Activated T-cell treated with anti-CD3 and anti-CD28 coated beads for 4 hours (primary cell): ENCODE measurements around the gene SLC9C2.
A peak's percentile ranks its signal among the peaks of the same experiment; 100 is the strongest.
"Not testable (repeated sequence)": the region's sequence is repeated elsewhere in the genome, so short reads cannot be mapped to it uniquely, and the experiment has no call there.

Source experiments
- DNase-seq: peaks from one replicate; pipeline ENCODE4 v3.0.0-alpha.2; 2020

SLC9C2 gene

GRCh38 chr1:173478094-173478674 is 124.7 kb downstream of the SLC9C2 start:
- DNase-seq: no peak

GRCh38 chr1:173477286-173478093 is 125.4 kb downstream of the SLC9C2 start, which contains the start of gene PRDX6:
TSS of gene PRDX6 (plus strand) at chr1:173477335. CDS start at chr1:173477398, 63 bp downstream.
- DNase-seq: peak; percentile 76

DNA sequence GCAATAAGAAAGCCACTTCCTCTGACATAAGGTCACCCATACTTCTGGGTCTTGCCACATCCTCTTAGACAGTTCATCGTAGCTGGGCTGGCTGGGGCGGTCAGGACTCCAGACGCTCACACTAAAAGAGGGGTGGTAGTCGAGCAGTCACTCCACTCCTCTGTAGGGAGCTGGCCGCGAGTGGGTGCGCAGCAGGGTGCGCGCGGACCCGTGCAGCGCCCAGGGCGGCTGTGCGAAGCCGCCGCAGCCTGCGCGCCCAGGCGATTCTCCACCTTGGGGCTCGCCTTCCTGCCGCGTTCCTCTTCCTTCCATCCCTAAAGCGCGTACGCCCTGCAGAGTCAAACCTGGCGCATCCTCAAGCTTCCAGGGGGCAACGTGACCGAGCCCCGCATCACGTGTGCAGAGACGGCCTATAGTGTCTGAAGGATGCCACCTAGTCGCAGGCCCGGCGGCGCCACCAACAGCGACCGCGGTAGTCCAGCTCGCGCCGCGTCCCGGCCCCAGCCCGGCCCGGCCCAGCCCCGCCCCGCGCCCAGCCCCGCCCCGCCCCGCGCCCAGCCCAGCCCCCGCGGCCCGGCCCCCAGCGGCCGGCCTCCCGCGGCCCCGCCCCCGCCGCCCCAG is 126.1 kb downstream of the SLC9C2 start:
- peak; percentile 32 for DNase-seq

GRCh38 chr1:173476197-173476664 is 126.6 kb downstream of the SLC9C2 start:
- no peak for DNase-seq

GRCh38 chr1:173475564-173476196 is 127.2 kb downstream of the SLC9C2 start:
- DNase-seq: no peak

DNA sequence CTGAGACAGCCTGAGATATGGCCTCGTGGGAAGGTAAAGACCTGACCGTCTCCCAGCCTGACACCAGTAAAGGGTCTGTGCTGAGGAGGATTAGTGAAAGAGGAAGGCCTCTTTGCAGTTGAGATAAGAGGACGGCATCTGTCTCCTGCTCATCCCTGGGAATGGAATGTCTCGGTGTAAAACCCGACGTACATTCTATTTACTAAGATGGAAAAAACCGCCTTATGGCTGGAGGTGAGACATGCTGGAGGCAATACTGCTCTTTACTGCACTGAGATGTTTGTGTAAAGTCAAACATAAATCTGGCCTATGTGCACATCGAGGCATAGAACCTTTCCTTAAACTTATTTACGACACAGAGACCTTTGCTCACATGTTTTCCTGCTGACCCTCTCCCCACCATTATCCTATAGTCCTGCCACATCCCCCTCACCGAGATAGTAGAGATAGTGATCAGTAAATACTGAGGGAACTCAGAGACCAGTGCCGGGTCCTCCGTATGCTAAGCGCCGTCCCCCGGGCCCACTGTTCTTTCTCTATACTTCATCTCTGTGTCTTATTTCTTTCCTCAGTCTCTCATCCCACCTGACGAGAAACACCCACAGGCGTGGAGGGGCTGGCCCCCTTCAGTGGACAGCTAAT is 128.0 kb downstream of the SLC9C2 start:
- DNase-seq: not testable (repeated sequence)

DNA sequence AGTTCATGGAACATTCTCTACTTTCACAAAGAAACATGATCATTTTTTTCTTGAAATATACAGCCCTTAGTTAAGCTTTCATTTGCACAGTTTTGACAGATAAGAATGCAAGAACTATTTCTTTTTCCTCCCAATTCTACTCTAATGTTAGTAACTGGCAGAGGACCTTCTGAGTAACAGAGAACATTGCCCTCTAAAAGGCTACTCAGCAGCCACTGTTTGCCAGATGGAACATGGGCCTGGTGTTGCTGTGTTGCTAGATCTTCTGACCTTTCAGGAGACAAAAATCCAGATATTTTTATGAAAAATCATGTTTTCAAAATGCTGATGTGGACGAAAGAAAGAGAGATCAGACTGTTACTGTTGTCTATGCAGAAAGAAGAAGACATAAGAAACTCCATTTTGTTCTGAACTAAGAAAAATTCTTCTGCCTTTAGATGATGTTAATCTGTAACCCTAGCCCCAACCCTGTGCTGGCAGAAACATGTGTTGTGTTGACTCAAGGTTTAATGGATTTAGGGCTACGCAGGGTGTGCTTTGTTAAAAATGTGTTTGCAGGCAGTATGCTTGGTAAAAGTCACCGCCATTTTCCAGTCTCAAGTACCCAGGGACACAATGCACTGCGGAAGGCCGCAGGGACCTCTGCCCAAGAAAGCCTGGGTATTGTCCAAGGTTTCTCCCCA is 128.6 kb downstream of the SLC9C2 start:
- DNase-seq: no peak

DNA sequence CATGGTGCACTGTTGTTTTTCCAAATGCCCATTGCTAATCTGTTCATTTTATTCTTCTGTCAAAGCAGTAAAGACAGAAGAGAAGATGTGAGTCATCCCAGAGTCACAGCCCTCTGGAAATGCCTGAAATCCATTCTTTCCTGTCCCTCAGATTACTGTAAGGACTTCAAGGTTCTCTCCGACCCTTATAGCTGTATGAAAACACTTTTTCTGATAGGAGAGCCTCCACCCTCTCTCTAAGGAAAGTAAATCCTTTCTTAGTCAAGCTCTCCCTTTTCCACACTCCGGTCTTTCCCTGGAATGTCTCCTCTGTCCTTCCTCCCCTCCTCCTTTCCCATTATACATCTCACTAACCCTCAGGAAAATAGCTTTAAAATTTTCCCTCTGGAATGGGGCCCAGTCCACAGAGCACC is 129.3 kb downstream of the SLC9C2 start:
- no peak for DNase-seq

GRCh38 chr1:173470608-173471007 is 132.3 kb downstream of the SLC9C2 start:
- no peak for DNase-seq

- DNase-seq: no peak
These were observed 133.2 kb downstream of the SLC9C2 start for GRCh38 chr1:173469656-173470055.

DNA sequence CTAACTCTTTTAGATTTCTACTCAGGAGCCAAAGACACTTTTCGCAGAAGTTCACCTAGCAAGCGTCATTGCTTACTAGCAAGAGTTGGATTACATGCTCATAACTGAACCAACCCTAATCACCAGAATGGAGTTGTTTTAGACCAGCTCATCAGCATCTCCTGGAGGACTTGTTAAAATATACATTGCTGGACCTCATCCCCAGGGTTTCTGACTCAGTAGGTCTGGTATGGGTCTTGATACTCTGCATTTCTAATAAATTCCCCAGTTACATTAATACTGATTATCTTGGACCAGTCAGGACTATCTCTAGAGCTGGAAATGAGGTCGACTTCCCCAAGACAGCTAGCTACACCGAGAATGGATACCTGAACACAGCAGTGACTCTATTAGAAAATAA is 135.4 kb downstream of the SLC9C2 start:
- DNase-seq: no peak

DNA sequence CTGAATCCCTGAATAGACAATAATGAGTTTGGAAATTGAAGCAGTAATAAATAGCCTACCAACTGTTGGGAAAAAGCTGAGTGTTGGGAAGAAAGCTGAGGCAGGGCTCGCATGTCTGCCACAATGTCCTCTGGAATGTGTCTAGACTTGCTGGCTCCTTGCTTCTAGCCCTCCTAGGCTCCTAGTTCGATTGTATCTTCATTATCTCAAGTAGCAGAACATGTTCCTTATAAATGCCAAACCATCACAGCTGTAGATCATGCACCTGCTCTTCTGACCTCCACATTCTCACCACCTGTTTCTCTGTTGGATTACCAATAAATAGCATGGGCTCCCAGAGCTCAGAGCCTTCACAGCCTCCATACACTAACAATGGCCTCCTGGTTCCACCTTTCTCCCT is 138.7 kb downstream of the SLC9C2 start:
- not testable (repeated sequence) for DNase-seq

DNA sequence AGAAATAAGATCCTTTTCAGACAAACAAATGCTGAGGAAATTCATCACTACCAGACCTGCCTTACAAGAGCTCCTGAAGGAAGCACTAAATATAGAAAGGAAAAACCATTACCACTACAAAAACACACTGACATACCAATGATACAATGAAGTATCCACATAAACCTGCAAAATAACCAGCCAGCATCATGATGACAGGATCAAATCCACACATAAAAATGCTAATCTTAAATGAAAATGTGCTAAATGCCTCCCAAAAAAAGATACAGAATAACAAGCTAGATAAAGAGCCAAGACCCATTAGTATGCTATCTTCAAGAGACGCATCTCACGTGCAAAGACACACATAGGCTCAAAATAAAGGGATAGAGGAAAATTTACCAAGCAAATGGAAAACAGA is 140.2 kb downstream of the SLC9C2 start:
- not testable (repeated sequence) for DNase-seq

DNA sequence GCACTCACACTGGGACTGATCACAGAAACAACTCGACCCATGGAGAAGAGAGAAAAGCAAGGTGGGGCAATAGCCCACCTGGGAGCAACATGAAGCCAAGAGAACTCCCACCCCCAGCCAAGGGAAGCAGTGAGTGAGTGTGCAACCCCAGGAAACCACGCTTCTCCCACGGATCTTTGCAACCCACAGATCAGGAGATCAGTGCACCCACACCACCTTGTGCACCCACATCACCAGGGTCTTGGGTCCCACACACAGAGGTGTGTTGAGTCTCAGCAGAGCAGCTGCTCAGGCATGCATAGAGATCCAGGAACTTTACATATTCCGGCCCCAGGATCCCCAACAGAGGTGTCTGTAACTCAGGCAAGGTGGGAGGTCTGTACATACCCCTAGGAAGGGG is 143.0 kb downstream of the SLC9C2 start:
- no peak for DNase-seq

DNA sequence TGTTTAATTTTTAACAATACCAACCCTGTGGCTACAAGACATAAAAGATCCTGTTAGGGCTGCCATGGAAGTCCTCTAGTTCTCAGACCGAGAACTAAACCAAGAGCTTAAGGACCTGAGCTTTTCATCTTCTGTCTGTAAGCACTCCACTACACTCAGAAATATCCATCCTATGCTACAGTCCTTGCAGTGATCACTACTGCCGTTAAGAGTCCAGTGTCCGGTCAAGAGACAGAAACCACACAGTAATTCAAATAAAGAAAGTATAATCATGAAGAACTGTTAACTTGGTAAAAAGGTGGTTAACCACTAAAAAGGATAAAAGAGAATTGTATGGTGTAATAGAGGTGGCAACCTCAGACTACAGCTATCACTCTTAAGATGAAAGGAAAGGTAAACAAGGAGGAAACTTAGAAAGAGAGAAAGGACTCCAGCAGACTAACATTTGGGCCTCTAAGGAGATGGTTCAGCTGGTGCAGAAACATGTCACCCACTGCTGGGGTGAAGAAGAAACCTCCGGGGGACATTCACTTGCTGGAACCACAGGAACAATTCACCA is 147.8 kb downstream of the SLC9C2 start:
- DNase-seq: no peak

DNA sequence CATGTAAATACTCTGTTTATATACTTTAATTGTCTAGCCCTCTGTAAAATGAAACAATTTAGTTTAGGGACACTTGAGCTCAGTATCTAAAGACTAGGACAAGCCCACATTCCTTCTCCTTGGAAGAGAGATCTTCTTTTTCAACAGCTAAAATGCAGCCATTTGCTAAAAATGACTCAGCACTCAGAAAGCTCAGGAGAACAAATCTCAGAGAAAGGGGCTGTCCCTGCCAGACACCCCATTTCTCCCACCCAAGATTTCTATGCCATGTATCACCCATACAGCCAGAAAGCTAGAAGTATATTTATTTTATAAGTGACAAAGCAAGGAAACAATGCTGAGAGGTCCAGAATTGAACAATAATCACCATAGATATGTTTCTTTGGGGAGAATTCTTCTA is 148.9 kb downstream of the SLC9C2 start:
- DNase-seq: no peak

DNA sequence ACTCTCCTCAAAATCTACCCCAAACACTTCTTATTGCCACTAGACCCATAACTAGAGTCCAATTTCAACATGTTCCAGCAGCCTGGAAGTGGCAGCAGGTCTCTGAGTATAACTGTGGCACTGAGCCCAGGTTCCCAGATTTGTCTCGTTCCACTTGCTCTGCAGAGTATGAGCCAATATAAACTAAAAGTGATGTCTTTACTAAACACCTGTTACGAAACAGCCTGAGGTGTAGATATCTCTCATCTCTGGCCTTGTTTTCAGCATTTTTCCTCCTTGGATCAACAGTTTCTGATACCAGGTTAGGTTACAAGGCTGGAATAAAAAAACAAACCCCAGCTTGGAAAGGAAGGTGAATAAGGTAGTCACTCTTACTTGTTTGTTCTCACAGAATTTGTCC is 150.9 kb downstream of the SLC9C2 start:
- no peak for DNase-seq
